GM21381 (cell line): ENCODE data around the gene SLC16A14.
"Not testable (repeated sequence)": the region's sequence is repeated elsewhere in the genome, so short reads cannot be mapped to it uniquely, and the experiment has no call there.

ENCODE experiments used
- ATAC-seq: cut with Tn5 transposase; IDR thresholded peaks from one replicate; pipeline ENCODE4 v1.9.1; 2021; ENCODE audit warnings: mild to moderate bottlenecking, moderate library complexity; ENCODE audit not compliant: unreplicated experiment

SLC16A14 gene, protein sequence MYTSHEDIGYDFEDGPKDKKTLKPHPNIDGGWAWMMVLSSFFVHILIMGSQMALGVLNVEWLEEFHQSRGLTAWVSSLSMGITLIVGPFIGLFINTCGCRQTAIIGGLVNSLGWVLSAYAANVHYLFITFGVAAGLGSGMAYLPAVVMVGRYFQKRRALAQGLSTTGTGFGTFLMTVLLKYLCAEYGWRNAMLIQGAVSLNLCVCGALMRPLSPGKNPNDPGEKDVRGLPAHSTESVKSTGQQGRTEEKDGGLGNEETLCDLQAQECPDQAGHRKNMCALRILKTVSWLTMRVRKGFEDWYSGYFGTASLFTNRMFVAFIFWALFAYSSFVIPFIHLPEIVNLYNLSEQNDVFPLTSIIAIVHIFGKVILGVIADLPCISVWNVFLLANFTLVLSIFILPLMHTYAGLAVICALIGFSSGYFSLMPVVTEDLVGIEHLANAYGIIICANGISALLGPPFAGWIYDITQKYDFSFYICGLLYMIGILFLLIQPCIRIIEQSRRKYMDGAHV

DNA sequence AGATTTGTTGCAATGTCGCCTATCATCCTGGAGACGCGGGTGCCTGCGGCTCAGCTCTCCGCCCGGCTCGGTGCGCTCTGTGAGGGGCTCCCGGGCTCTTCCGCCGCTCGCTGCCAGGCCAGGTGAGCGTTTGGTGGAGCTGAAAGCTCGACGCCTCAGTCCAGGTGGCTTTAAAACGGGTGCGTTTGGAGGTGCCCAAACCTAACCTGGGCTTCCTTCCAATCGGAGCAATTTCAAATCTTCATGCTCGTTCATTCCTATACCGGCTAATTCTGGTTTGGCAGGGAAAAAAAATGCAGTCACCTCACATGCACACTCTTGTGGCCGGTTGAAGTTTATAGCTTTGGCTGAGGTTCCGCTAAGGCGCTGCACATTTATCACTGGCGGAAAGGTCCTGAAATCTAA lies at the start of gene SLC16A14:
Gene SLC16A14, minus strand, starts transcription at position 274 of the 405 bp plus-strand sequence. CDS start 9,572 bp downstream, outside the sequence.
- ATAC-seq: no peak

DNA sequence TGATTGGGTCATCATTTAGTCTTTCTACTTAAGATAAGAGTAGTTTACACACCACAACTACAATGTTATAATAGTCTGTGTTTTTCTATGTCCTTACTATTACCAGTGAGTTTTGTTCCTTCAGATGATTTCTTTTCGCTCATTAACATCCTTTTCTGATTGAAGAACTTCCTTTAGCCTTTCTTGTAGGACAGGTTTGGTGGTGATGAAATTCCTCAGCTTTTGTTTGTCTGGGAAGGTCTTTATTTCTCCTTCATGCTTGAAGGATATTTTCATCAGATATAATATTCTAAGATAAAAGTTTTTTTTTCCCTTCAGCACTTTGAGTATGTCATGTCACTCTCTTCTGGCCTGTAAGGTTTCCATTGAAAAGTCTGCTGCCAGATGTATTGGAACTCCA lies 38.0 kb upstream of the SLC16A14 start:
- ATAC-seq: no peak

DNA sequence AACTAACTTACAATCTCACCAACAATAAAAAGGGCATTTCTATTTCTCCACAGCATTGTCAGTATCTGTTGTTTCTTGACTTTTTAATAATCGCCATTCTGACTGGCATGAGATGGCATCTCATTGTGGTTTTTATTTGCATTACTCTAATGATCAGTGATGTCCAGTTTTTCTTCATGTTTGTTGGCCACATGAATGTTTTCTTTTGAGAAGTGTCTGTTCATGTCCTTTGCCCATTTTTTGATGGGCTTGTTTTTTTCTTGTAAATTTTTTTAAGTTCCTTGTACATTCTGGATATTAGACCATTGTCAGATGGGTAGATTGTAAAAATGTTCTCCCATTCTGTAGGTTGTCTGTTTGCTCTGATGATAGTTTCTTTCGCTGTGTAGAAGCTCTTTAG lies 33.2 kb upstream of the SLC16A14 start:
- not testable (repeated sequence) for ATAC-seq

DNA sequence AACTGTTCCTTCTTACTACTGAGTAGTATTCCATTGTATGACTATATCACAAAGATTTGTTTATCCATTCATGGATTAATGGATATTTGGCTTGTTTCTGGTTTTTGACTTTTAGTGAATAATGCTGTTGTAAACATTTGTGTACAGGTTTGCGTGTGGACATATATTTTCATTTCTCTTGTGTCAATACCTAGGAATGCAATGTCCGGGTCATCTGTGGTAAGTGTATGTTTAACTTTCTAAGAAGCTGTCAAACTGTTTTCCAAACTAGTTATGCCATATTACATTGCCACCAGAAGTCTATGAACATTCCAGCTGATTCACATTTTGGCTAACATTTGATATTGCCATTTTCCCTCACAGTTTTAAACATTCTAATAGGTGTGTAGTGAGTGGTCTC lies 29.1 kb upstream of the SLC16A14 start:
- no peak for ATAC-seq

DNA sequence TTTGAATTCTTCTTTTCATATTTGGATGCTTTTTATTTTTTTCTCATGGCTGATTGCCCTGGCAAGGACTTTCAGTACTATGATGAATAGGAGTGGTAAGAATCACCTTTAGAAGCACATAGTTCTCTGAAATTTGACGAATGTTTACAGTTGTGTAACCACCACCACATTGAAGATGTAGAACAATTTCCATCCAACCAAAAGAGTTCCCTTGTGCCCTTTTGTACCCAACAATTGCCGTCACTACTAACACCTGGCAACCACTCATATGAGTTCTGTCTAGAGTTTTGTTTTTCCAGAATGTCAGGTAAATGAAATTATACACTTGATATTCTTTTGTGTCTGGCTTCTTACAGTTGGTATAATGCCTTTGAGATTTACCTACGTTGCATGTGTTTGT lies 28.7 kb upstream of the SLC16A14 start:
- ATAC-seq: no peak

DNA sequence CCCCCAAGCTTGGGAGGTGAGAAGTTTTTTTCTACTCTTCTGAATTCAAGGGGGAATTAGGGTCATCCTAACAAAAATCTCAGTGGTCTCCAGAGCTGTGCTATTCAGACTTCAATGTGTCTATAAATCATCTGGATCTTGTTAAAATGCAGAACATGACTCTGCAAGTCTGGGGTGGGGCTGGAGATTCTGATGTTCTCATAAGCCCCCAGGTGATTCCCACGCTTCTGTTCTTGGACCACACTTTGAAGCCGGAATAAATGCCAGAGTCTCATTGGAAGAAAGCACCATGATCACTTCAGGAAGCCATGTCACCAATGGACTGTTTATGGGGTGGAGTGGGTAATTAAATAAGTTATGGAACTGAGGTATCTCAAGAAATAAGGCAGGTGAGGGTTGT lies 22.2 kb upstream of the SLC16A14 start:
- no peak for ATAC-seq

DNA sequence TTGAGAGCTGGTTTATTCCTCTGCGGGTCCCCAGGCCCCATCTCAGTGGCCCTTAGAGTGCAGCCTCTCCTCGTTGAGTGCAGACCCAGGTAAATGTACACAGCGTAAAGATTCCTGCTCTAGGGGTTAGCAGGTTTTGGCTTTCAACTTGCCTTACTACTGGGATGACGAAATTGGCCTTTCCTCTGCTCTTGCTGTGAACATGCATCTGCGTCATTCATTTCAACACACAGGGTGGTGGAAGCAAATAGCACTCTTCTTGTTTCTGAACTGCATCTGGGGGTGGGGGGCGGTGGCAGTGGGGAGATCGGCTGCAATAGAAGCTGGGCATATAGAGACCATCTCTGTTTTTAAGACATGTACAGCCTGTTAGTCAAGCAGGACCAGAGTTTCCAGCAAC lies 16.5 kb upstream of the SLC16A14 start:
- no peak for ATAC-seq

DNA sequence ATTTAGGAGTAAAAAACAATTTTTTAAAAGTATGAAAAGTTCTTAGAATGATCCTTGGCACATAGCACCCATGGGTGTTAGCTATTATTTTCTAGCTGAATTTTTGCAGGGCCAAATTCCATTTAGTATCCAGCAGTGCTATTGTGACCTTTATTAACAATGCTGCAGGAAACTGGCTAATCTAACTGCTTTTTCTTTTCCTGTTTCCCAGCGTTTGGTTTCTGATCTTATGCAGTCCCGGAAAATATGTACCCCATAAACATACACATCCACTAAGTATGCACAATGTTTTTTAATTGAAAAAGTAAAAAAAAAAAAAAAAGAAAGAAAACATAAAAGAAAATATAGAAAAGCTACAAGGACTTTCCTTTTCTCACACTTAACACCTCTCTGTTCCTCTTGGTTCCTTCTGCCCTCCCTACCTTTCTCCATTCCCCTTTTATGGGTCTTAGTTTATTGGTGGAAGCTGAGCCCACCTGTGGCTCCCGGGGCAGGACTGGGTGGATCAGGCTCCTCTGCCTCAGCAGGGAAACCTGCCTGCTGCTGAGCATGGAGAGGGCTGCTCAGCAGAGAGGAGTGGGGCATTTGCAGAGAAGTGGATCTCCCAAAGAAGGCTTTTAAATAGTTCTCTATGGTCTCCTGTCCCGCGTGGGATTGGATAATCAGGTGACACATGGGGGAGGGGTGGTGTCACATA lies 9.3 kb upstream of the SLC16A14 start:
- ATAC-seq: no peak

DNA sequence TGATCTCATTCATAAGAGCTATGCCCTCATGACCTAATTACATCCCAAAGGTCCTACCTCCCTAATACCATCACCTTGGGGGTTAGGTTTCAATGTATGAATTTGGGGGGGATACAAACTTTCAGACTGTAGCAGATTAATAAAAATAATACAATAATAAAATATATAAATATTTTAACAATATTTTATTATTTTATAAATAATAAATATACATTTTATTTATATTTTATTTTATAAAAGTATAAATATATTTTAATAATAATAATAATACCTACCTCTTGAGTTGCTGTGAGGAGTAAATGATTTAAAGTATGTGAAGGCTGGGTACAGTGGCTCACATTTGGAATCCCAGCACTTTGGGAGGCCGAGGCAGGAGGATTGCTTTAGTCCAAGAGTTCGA lies 8.1 kb upstream of the SLC16A14 start:
- no peak for ATAC-seq

DNA sequence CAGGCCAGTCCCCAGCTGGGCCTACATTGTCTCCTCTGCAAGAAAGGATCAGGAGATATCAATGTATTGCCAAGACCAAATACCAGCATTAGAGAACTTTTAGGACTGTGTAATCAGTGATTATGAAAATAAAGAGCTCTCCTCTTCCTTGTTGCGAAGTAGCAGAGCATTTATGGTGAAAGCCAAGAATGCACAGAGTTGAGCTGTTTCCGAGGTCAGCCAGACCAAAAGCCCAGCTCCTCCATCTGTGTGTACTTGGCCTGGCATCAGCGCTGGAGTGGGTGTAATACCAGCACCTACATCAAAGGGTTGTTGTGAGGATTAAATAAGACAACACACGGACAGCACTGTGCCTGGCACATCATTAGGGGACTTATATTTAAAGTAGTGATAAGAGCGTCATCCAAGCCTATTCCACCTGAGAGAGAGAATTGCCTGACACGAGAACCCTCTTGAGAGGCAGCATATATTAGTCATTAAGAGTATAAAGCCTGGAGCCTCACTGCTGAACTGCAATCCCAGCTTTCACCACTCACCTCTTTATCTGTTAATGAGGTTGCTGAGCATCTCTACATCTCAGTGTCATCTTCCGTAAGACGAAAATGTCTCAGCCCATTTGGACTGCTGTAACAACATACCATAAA lies 7.4 kb upstream of the SLC16A14 start:
- no peak for ATAC-seq

DNA sequence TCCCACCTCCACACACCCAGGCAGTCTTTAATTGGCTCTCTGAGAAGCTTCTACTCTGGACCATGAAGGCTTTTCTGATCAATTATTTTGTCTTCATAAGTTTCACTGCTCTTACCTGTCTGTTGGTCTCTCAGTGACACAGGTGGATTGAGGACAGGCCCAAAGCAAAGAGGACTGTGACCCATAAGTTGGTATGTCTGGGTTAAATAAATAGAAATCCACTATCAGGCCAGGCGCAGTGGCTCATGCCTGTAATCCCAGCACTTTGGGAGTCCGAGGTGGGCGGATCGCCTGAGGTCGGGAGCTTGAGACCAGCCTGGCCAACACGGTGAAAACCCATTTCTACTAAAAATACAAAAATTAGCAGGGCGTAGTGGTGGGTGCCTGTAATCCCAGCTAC lies 2.7 kb upstream of the SLC16A14 start:
- ATAC-seq: no peak

DNA sequence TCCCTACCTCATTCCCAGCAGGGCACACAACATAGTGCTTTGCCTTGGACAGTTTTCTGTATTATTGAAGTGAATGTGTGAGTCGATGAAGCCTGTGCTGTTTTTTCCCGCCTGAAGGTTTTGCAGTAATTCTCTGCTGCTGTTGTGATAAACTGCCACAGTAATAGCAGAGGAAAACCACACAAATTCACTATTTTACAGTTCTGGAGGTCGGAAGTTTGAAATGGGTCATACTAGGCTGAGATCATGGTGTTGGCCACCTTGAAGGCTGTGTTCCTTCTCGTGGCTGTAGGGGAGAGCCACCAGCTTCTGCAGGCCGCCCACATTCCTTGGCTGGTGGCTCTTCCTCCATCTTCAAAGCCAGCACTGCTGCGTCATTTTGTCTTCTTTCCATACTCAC lies 678 bp upstream of the SLC16A14 start:
- no peak for ATAC-seq

DNA sequence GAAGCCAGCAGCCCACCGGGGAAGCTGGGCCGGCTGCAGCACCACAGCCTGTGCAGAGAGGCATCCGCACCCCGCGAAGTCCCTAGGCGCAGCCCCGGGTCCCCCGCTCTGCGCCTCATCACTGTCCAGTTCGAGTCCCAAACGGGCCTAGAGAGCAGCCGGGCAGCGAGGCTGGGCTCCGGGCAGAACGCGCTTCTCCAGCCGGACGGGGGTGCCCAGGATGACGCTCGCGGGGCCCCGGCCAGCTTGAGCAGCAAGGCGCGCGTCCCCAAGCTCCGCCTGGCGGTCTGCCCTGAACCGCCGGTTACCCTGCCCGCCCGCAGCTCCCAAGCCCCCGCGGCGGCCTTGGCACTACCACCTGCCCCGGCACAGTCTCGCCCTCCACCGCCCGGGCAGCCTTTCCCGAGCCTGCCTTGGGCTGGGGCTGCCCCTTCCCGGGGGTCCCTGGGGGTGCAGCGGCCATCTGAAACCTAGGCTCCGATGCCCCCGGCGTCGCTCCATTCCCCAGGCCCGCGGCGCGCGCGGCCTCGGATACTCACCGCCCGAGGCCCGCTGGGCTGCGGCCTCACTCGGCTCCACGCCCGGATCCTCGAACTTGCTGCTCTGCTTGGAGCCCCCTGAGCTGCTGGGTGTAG lies 591 bp downstream of the SLC16A14 start:
- ATAC-seq: no peak

DNA sequence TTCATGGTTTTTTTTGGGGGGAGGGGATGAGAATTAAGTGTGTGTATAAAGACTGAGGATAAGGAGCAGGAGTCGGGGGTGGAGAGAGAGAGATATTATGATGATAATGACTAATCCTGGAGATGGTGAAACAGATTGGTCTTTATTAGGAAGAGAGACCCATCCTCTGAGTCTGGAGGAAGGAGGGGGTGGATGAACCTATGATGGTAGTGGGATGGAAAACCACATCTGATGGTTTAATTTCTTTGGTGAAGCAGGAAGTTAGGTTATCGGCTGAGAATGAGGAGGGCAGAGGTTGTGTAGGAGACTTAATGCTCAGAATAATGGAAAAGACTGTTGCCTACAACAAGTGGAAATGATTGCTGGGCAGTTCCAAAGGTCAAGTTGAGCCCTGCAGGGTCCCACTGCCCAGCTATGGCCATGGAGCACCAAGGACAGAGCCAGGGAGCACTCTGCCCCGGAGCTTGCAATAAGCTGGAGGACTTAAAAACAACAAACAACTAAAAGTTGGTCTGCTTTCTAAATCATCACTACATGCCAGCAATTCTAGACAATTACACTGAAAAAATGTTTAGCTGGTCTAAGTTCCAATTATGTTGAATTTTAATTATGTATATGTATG lies 7.9 kb downstream of the SLC16A14 start:
- ATAC-seq: no peak

DNA sequence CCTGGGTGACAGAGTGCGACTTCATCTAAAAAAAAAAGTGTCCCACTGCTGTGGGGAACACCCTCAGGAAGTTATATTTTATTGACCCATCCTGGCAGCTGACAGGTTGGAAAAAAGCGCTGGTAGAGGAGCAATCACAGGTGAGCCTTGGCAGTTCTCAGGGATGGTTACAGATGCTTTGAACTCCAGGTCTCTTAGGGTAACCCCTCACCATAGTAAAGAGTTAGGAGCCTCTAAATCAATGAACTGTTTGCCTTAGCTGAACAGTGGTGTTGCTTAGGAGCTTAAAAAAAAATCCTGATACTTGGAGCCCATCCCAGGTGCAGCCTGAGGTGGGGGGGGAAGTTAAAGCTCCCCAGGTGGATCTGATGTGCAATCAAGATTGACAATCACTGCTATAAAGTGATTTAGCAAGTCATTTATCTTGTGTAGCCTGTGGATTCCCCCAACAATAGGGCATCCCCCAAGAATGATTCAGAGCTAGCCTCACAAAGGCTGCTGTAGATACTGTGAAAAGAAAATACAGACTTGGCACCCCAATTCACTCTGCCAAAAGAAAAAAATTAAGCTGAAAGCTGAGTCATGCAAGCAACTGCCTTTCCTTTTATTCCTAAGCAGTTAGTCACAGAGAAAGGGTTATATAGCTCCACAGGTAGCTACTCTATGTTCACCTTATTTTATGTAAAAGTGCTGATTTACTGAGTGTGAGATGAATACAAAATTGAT lies 14.8 kb downstream of the SLC16A14 start:
- no peak for ATAC-seq

DNA sequence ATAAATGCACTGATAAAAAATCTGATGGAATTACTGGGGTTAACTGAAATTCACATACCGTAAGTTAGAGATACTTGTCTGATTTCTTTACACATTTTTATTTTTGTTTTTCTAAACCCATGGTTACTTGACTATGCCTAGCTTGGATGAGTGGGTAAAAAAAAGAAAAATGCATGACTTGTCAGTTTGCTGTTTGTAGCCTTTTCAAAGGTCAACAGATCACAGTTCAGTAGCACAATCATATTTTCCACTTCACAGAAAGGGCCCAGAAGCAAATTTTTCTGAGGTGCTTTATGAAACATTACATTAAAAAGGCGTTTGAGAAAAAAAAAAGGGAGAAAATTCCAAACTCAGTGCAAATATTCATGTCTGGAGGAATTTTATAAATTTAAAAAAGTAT lies 16.4 kb downstream of the SLC16A14 start:
- no peak for ATAC-seq

DNA sequence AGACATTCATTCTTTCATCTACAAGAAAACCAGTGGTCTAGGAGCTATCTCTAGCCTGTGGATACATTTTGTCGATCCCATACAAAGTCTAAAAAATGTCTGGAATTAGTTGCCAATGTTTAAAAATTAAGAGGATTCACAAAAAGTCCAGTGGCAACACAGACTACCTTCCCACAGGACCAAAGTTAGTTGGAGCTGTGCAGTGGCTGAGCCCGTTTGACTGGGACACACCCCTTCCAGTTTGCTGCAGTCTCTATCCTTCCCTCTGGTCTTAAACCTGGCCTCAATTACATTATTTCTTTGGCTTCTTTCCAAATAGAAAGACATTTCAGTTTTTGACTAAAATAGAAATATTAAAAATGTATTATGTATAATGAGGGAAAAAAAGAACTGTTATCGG lies 18.6 kb downstream of the SLC16A14 start:
- ATAC-seq: no peak

DNA sequence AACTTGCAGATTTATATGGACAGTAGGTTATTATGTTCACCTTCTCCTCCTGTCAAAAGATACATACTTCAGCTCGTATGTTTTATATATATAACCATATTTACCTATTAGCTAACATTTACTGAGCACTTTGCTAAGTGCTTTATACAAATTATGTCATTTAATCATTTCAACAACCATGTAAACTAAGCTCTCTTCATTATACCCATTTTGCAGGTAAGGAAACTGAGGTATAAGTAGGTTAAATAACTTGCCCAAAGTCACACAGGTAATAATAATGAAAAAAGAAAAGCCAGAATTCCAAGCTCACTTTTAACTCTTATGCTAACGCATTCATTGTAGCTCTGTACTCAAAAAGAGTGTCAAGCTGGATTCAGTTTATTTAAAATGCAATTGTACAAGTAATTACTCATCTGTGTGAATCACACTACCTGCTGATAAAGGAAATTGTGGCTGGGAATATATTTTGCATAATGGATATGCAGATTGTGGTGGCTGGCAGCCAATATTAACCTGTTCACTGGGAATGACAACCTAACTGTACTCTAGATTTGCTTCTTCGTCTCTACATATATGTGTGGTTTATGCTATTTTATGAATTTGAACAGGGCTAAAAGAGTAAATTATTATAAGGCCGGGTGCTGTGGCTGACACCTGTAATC lies 20.6 kb downstream of the SLC16A14 start:
- ATAC-seq: no peak

DNA sequence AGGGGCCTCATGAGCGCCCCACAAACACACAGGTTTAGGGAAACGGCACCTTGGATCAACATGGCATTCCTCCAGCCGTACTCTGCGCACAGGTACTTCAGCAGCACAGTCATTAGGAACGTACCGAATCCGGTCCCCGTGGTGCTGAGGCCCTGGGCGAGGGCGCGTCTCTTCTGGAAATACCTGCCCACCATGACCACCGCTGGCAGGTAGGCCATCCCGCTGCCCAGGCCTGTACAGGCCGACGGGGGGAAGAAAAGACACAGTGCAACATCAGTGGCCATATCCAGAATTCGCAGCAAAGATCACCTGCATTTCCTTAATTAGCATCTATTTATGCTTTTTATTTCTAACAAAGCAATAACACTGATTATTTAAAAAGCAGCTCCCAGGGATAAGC lies 22.2 kb downstream of the SLC16A14 start:
- ATAC-seq: no peak

DNA sequence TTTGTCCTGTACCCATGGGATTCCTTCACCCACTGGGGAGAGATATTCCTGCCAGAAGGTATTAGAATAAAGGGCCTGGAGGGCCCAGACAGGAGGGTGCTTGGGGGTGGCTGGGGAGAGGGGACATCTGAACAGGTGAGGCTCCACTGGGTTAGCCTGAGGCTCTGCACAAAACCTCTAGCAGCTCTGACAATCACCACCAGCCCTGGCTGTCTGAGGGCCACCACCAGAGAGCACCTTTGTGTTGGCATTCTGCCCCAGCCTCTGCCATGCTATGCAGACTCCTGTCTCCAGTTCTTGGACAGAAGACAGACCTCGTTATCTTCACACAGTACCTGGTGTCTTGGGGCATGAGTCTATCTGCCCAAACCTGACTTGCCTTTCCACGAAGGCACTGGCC lies 25.3 kb downstream of the SLC16A14 start:
- ATAC-seq: no peak
